Measurements from ENCODE around the gene CHERP.

The CHERP gene

GRCh38 chr19:16581971-16582343 is 39.7 kb upstream of the CHERP start:
- Histone ChIP-seq H3K9ac (ENCODE audit: insufficient read length, low read depth) (no peak overlapping the region), H3K9me3 (ENCODE audit: insufficient read depth, low read length) (no peaks in the 10 kb centered on the region), H3K4me3 (ENCODE audit: insufficient read length, low read depth) (no peak overlapping the region), H3K27me3 (ENCODE audit: insufficient read depth, insufficient read length) (no peaks in the 10 kb centered on the region), H3K36me3 (ENCODE audit: insufficient read depth, insufficient read length, low read length) (peaks cover 55% of the 10 kb centered on the region), H3K4me1 (ENCODE audit: insufficient read depth, insufficient read length) (peaks cover 38% of the 10 kb centered on the region)
- DNase-seq (ENCODE audit: low read depth, low spot score) = no peak
- TF ChIP-seq YY1 (IDR thresholded peaks at IDR 0.05; ENCODE audit: insufficient read depth, insufficient read length) (no peak), SUZ12 (IDR thresholded peaks at IDR 0.05; ENCODE audit: extremely low read depth, insufficient read depth, insufficient read length) (no peak), ZNF274 (IDR thresholded peaks at IDR 0.05; ENCODE audit: low read depth, low read length) (no peak)

- TF ChIP-seq ZNF274 (IDR thresholded peaks at IDR 0.05; ENCODE audit: low read depth, low read length) = no peak
- Histone ChIP-seq H3K9me3 (ENCODE audit: insufficient read depth, low read length) (no peaks in the 10 kb centered on the region), H3K4me1 (ENCODE audit: insufficient read depth, insufficient read length) (peaks cover 34% of the 10 kb centered on the region), H3K36me3 (ENCODE audit: insufficient read depth, insufficient read length, low read length) (peaks cover 59% of the 10 kb centered on the region), H3K4me3 (ENCODE audit: insufficient read length, low read depth) (no peak overlapping the region), H3K9ac (ENCODE audit: insufficient read length, low read depth) (peak overlapping the region; percentile 29), H3K27me3 (ENCODE audit: insufficient read depth, insufficient read length) (no peaks in the 10 kb centered on the region)
- no peak for DNase-seq (ENCODE audit: low read depth, low spot score)
These were observed 39.1 kb upstream of the CHERP start for GRCh38 chr19:16581145-16581970.

- no peak for DNase-seq (ENCODE audit: low read depth, low spot score)
These were observed 37.1 kb upstream of the CHERP start for GRCh38 chr19:16579381-16579780.

GRCh38 chr19:16577531-16577985 is 35.3 kb upstream of the CHERP start:
- DNase-seq (ENCODE audit: low read depth, low spot score) = no peak
- no peaks in the 10 kb centered on the region for H3K9me3 ChIP-seq (ENCODE audit: insufficient read depth, low read length)
- H3K4me3 ChIP-seq (ENCODE audit: insufficient read length, low read depth) = no peak overlapping the region
- H3K36me3 ChIP-seq (ENCODE audit: insufficient read depth, insufficient read length, low read length) = peaks cover 79% of the 10 kb centered on the region
- H3K9ac ChIP-seq (ENCODE audit: insufficient read length, low read depth) = no peak overlapping the region
- H3K27me3 ChIP-seq (ENCODE audit: insufficient read depth, insufficient read length) = no peaks in the 10 kb centered on the region
- TF ChIP-seq YY1 (IDR thresholded peaks at IDR 0.05; ENCODE audit: insufficient read depth, insufficient read length) (no peak), SUZ12 (IDR thresholded peaks at IDR 0.05; ENCODE audit: extremely low read depth, insufficient read depth, insufficient read length) (no peak), ZNF274 (IDR thresholded peaks at IDR 0.05; ENCODE audit: low read depth, low read length) (no peak)
- peaks cover 15% of the 10 kb centered on the region for H3K4me1 ChIP-seq (ENCODE audit: insufficient read depth, insufficient read length)

More at GRCh38 chr19:16579381-16579780, 37.1 kb upstream of the CHERP start:
- Histone ChIP-seq H3K4me3 (ENCODE audit: insufficient read length, low read depth) (no peak overlapping the region), H3K36me3 (ENCODE audit: insufficient read depth, insufficient read length, low read length) (peaks cover 73% of the 10 kb centered on the region), H3K9ac (ENCODE audit: insufficient read length, low read depth) (no peak overlapping the region), H3K9me3 (ENCODE audit: insufficient read depth, low read length) (no peaks in the 10 kb centered on the region), H3K4me1 (ENCODE audit: insufficient read depth, insufficient read length) (peaks cover 17% of the 10 kb centered on the region), H3K27me3 (ENCODE audit: insufficient read depth, insufficient read length) (no peaks in the 10 kb centered on the region)
- TF ChIP-seq SUZ12 (IDR thresholded peaks at IDR 0.05; ENCODE audit: extremely low read depth, insufficient read depth, insufficient read length) = no peak
- TF ChIP-seq YY1 (IDR thresholded peaks at IDR 0.05; ENCODE audit: insufficient read depth, insufficient read length) = no peak
- TF ChIP-seq ZNF274 (IDR thresholded peaks at IDR 0.05; ENCODE audit: low read depth, low read length) = no peak

GRCh38 chr19:16576690-16577530 is 34.7 kb upstream of the CHERP start:
- TF ChIP-seq SUZ12 (IDR thresholded peaks at IDR 0.05; ENCODE audit: extremely low read depth, insufficient read depth, insufficient read length) (no peak), YY1 (IDR thresholded peaks at IDR 0.05; ENCODE audit: insufficient read depth, insufficient read length) (no peak), ZNF274 (IDR thresholded peaks at IDR 0.05; ENCODE audit: low read depth, low read length) (no peak)
- Histone ChIP-seq H3K36me3 (ENCODE audit: insufficient read depth, insufficient read length, low read length) (peaks cover 75% of the 10 kb centered on the region), H3K4me3 (ENCODE audit: insufficient read length, low read depth) (no peak overlapping the region), H3K27me3 (ENCODE audit: insufficient read depth, insufficient read length) (no peaks in the 10 kb centered on the region), H3K4me1 (ENCODE audit: insufficient read depth, insufficient read length) (peaks cover 10% of the 10 kb centered on the region), H3K9me3 (ENCODE audit: insufficient read depth, low read length) (no peaks in the 10 kb centered on the region), H3K9ac (ENCODE audit: insufficient read length, low read depth) (no peak overlapping the region)
- DNase-seq (ENCODE audit: low read depth, low spot score) = no peak

GRCh38 chr19:16575861-16576689 is 33.8 kb upstream of the CHERP start:
- no peak overlapping the region for H3K4me3 ChIP-seq (ENCODE audit: insufficient read length, low read depth)
- H3K27me3 ChIP-seq (ENCODE audit: insufficient read depth, insufficient read length) = no peaks in the 10 kb centered on the region
- no peak for TF ChIP-seq ZNF274 (IDR thresholded peaks at IDR 0.05; ENCODE audit: low read depth, low read length)
- no peak for TF ChIP-seq SUZ12 (IDR thresholded peaks at IDR 0.05; ENCODE audit: extremely low read depth, insufficient read depth, insufficient read length)
- no peak for TF ChIP-seq YY1 (IDR thresholded peaks at IDR 0.05; ENCODE audit: insufficient read depth, insufficient read length)
- peak overlapping the region; percentile 6 for H3K9ac ChIP-seq (ENCODE audit: insufficient read length, low read depth)
- no peak for DNase-seq (ENCODE audit: low read depth, low spot score)
- no peaks in the 10 kb centered on the region for H3K9me3 ChIP-seq (ENCODE audit: insufficient read depth, low read length)
- peaks cover 9% of the 10 kb centered on the region for H3K4me1 ChIP-seq (ENCODE audit: insufficient read depth, insufficient read length)
- peaks cover 71% of the 10 kb centered on the region for H3K36me3 ChIP-seq (ENCODE audit: insufficient read depth, insufficient read length, low read length)
